ENCODE results near the gene OXER1. TPM values are rescaled to one million over a fixed set of nuclear protein-coding genes. Genes with fewer than 3 reads are reported as not detected.

The OXER1 gene
- total RNA-seq, 4 donors from 2014 or later: 8.2 to 25.0 (median 14.5) TPM

GRCh38 chr2:42748840-42749239 is 15.1 kb downstream of the OXER1 start:
- no peak for TF ChIP-seq CTCF (IDR thresholded peaks at IDR 0.05)
- TF ChIP-seq POLR2A (IDR thresholded peaks at IDR 0.05): no peak
- DNase-seq: no peak
- H3K4me1 ChIP-seq: peaks cover 0 to 12% (median 6%) of the 10 kb centered on the region in 4 donors
- H3K27me3 ChIP-seq: no peaks in the 10 kb centered on the region
- H3K27ac ChIP-seq: no peak overlapping the region
- no peaks in the 10 kb centered on the region for H3K9me3 ChIP-seq
- H3K4me3 ChIP-seq: no peak overlapping the region
- no peaks in the 10 kb centered on the region for H3K36me3 ChIP-seq

- H3K36me3 ChIP-seq: no peaks in the 10 kb centered on the region
- no peak overlapping the region for H3K27ac ChIP-seq
- TF ChIP-seq POLR2A (IDR thresholded peaks at IDR 0.05) (no peak), CTCF (IDR thresholded peaks at IDR 0.05) (no peak)
- H3K4me3 ChIP-seq: no peak overlapping the region
- no peaks in the 10 kb centered on the region for H3K27me3 ChIP-seq
- no peaks in the 10 kb centered on the region for H3K9me3 ChIP-seq
- DNase-seq: no peak
- H3K4me1 ChIP-seq: peaks cover 0 to 7% (median 2%) of the 10 kb centered on the region in 4 donors
These were observed 16.5 kb downstream of the OXER1 start for GRCh38 chr2:42747422-42747821.

- Histone ChIP-seq H3K9me3 (no peaks in the 10 kb centered on the region), H3K4me3 (no peak overlapping the region), H3K4me1 (no peaks in the 10 kb centered on the region), H3K27me3 (no peaks in the 10 kb centered on the region), H3K36me3 (no peaks in the 10 kb centered on the region), H3K27ac (no peak overlapping the region)
- TF ChIP-seq CTCF (IDR thresholded peaks at IDR 0.05) (no peak), POLR2A (IDR thresholded peaks at IDR 0.05) (no peak)
- no peak for DNase-seq
These were observed 19.3 kb downstream of the OXER1 start for GRCh38 chr2:42744545-42745082.

GRCh38 chr2:42743659-42743990 is 20.3 kb downstream of the OXER1 start:
- Histone ChIP-seq H3K36me3 (no peaks in the 10 kb centered on the region), H3K27me3 (no peaks in the 10 kb centered on the region), H3K4me3 (no peak overlapping the region), H3K9me3 (no peaks in the 10 kb centered on the region), H3K27ac (no peak overlapping the region), H3K4me1 (no peaks in the 10 kb centered on the region)
- no peak for DNase-seq
- TF ChIP-seq POLR2A (IDR thresholded peaks at IDR 0.05): no peak
- TF ChIP-seq CTCF (IDR thresholded peaks at IDR 0.05): no peak

- no peaks in the 10 kb centered on the region for H3K36me3 ChIP-seq
- H3K4me3 ChIP-seq: no peak overlapping the region
- H3K9me3 ChIP-seq: no peaks in the 10 kb centered on the region
- H3K27ac ChIP-seq: no peak overlapping the region
- TF ChIP-seq POLR2A (IDR thresholded peaks at IDR 0.05): no peak
- TF ChIP-seq CTCF (IDR thresholded peaks at IDR 0.05): no peak
- H3K4me1 ChIP-seq: no peaks in the 10 kb centered on the region
- H3K27me3 ChIP-seq: no peaks in the 10 kb centered on the region
- DNase-seq: no peak
These were observed 20.9 kb downstream of the OXER1 start for GRCh38 chr2:42742740-42743658.
